ENCODE measurements around the gene PYY. TPM values are rescaled to one million over a fixed set of nuclear protein-coding genes. Genes with fewer than 3 reads are reported as not detected.

Gene PYY
- total RNA-seq, 4 donors from 2014 or later = 7.5 to 58.0 (median 27.5) TPM; not detected in 1

- Histone ChIP-seq H3K4me3 (no peak overlapping the region), H3K27me3 (no peaks in the 10 kb centered on the region), H3K27ac (no peak overlapping the region), H3K9me3 (no peaks in the 10 kb centered on the region), H3K36me3 (no peaks in the 10 kb centered on the region), H3K4me1 (peaks cover 0 to 10% (median 6%) of the 10 kb centered on the region in 4 donors)
- TF ChIP-seq CTCF (IDR thresholded peaks at IDR 0.05) (no peak), POLR2A (IDR thresholded peaks at IDR 0.05) (no peak)
- DNase-seq = no peak
These were observed 34.6 kb upstream of the PYY start for GRCh38 chr17:43988301-43988700.

DNA sequence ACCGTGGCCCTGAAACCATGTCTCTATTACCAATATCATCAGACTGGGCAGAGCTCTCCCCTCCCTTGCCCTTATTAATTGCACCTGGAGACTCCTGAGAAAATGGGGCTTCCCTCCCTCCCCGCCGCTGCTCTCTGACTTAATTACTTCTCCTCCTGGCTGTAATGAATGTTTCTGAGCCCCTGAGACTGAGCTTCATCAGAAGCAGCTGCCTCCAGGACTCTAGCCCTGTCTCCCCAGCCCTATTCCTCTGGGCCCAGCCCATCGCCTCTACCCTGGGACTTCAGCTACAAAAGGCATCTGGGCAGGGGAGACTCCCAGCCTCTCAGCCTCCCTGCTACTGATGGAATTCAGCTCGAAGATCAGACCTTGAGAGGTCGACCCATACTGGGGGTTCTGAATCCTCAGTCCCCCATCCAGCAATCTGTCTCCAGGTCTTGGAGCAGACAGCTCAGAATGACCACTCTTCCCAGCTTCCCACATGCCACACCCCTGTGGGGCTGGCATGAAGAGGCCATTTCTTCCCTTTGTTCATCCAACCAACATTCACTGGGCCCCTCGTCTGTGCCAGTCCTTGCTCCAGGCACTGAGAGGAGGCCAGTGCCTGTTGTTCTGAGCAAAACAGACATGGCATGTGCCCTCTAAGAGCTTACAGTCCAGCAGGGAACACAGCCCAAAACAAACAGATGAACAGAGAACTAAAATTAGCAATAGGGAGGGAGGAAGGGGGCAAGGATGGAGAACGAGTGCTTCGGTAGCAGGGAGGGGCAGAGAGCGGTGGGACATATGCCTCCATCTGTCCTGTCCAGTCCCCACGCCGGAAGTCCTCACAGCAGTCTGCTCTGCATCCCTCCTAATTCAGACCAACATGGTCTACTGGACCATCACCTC is 33.6 kb upstream of the PYY start:
- H3K27ac ChIP-seq = no peak overlapping the region
- peaks cover 0 to 13% (median 7%) of the 10 kb centered on the region in 4 donors for H3K4me1 ChIP-seq
- no peak overlapping the region for H3K4me3 ChIP-seq
- no peaks in the 10 kb centered on the region for H3K36me3 ChIP-seq
- H3K27me3 ChIP-seq = no peaks in the 10 kb centered on the region
- H3K9me3 ChIP-seq = no peaks in the 10 kb centered on the region
- no peak for DNase-seq
- TF ChIP-seq CTCF (IDR thresholded peaks at IDR 0.05) = no peak
- no peak for TF ChIP-seq POLR2A (IDR thresholded peaks at IDR 0.05)

GRCh38 chr17:43986225-43986981 is 32.7 kb upstream of the PYY start:
- Histone ChIP-seq H3K27me3 (no peaks in the 10 kb centered on the region), H3K4me3 (no peak overlapping the region), H3K4me1 (peaks cover 0 to 13% (median 7%) of the 10 kb centered on the region in 4 donors), H3K27ac (no peak overlapping the region), H3K36me3 (no peaks in the 10 kb centered on the region), H3K9me3 (no peaks in the 10 kb centered on the region)
- DNase-seq = no peak
- no peak for TF ChIP-seq CTCF (IDR thresholded peaks at IDR 0.05)
- TF ChIP-seq POLR2A (IDR thresholded peaks at IDR 0.05) = no peak

GRCh38 chr17:43984521-43984920 is 30.8 kb upstream of the PYY start:
- Histone ChIP-seq H3K9me3 (no peaks in the 10 kb centered on the region), H3K4me1 (peaks cover 0 to 13% (median 7%) of the 10 kb centered on the region in 4 donors), H3K36me3 (no peaks in the 10 kb centered on the region)

More at GRCh38 chr17:43984521-43984920, 30.8 kb upstream of the PYY start:
- no peak for TF ChIP-seq POLR2A (IDR thresholded peaks at IDR 0.05)
- TF ChIP-seq CTCF (IDR thresholded peaks at IDR 0.05) = no peak
- H3K4me3 ChIP-seq = peak overlapping the region in 2 of 4 donors; percentile 51 to 56
- DNase-seq = no peak
- no peak overlapping the region for H3K27ac ChIP-seq
- no peaks in the 10 kb centered on the region for H3K27me3 ChIP-seq

Data from Peyer's patch (tissue), 4 donors.